A673 (cell line): ENCODE results near the gene NEB. TPM values are rescaled to one million over a fixed set of nuclear protein-coding genes. Genes with fewer than 3 reads are reported as not detected.
"Not testable (repeated sequence)": the region's sequence is repeated elsewhere in the genome, so short reads cannot be mapped to it uniquely, and the experiment has no call there.

Experiments
- BruUV-seq: library from RNA; stranded (reverse); fragments of 400-500 nt; replicated peaks from 2 replicates; lab custom pipeline; 2021; lab: Mats Ljungman, UMichigan
- CTCF ChIA-PET: fragments of 300-600 bp; sonication (Branson Sonifier 250); formaldehyde crosslinking; loops from one replicate; lab custom pipeline; 2022; ENCODE audit warnings: antibody characterized with exemption; lab: Charles Lee
- POLR2A ChIA-PET: fragments of 300-600 bp; sonication (Branson Sonifier 250); formaldehyde crosslinking; loops from one replicate; lab custom pipeline; 2022; ENCODE audit warnings: antibody characterized with exemption; ENCODE audit not compliant: low non-redundant PET; lab: Charles Lee
- DNase-seq: peaks from one replicate; pipeline ENCODE4 v3.0.0-alpha.2; 2015; ENCODE audit warnings: low spot score
- H3K27ac ChIP-seq: fragments of 200-600 bp; sonication (generic); 2 replicates; pipeline ENCODE4 v1.5.1; 2016; ENCODE audit warnings: mixed run types, low read depth, mild to moderate bottlenecking, mixed read lengths, antibody characterized with exemption, low read length; ENCODE audit not compliant: poor library complexity, severe bottlenecking
- H3K27me3 ChIP-seq: fragments of 200-600 bp; sonication (generic); replicated peaks from 2 replicates; pipeline ENCODE4 v1.6.1; 2017; ENCODE audit warnings: mixed run types, low read depth, mild to moderate bottlenecking, mixed read lengths, antibody characterized with exemption, low read length; ENCODE audit not compliant: insufficient read depth, poor library complexity
- H3K36me3 ChIP-seq: fragments of 200-600 bp; sonication (generic); 2 replicates; pipeline ENCODE4 v1.6.1; 2016; ENCODE audit warnings: mixed run types, mild to moderate bottlenecking, mixed read lengths, antibody characterized with exemption, low read length; ENCODE audit not compliant: insufficient read depth, poor library complexity, severe bottlenecking
- H3K4me1 ChIP-seq: fragments of 200-600 bp; sonication (generic); 2 replicates; pipeline ENCODE4 v1.6.1; 2017; ENCODE audit warnings: mixed run types, mild to moderate bottlenecking, mixed read lengths, antibody characterized with exemption, low read length; ENCODE audit not compliant: insufficient read depth, poor library complexity, severe bottlenecking
- H3K4me3 ChIP-seq: fragments of 200-600 bp; sonication (generic); 2 replicates; pipeline ENCODE4 v1.5.1; 2016; ENCODE audit warnings: low read depth, mixed run types, mild to moderate bottlenecking, mixed read lengths, low read length; ENCODE audit not compliant: poor library complexity, severe bottlenecking
- H3K9me3 ChIP-seq: fragments of 200-600 bp; sonication (generic); 2 replicates; pipeline ENCODE4 v1.6.1; 2016; ENCODE audit warnings: mixed run types, low read depth, mild to moderate bottlenecking, mixed read lengths, antibody characterized with exemption, low read length; ENCODE audit not compliant: poor library complexity, severe bottlenecking
- EZH2 ChIP-seq: fragments of 200-600 bp; sonication (generic); IDR thresholded peaks from 2 replicates; pipeline ENCODE4 v1.6.1; 2017; ENCODE audit warnings: borderline replicate concordance, low read depth, mild to moderate bottlenecking, mixed read lengths, antibody characterized with exemption, low read length; ENCODE audit not compliant: poor library complexity, severe bottlenecking
- intact Hi-C: fragments of 100-400 bp; cut with micrococcal nuclease; formaldehyde crosslinking; loops from one replicate; pipeline ENCODE4 v1.10.0; 2022; ENCODE audit not compliant: unreplicated experiment
- total RNA-seq: library from RNA; stranded (reverse); gene quantifications from 2 replicates; pipeline ENCODE4 v1.2.3, GENCODE V29; 2021
- TF ChIP-seq, protein P1 (sequence below): fragments of 300-800, 200-600 bp; sonication (generic); conservative IDR thresholded peaks from 2 replicates; pipeline ENCODE4 v1.5.1; 2017; ENCODE audit warnings: low read depth, mild to moderate bottlenecking, antibody characterized with exemption, low read length, moderate library complexity, mixed read lengths

Gene NEB
- total RNA-seq, 1 experiment from 2014 or later, result 7.0 TPM

DNA sequence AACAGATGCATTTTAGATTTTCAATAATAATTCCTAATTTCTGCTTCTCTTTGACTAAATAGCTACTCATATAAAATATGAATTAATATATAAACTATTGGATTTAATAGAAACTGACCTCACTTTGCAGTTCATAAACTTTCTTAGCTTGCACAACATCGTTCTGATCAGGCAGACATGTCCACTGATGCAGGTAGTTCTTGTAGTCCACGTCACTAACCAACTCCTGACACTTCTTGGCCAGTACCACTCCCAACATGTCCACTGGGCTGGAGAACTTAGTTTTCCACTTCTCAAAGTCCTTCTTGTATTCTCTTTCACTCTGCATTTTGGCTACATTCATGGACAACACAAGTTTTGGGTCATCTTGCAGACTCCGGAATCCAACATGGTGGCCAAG, 83.8 kb downstream of the NEB start:
- Histone ChIP-seq H3K27ac (no peak overlapping the region), H3K9me3 (no peaks in the 10 kb centered on the region), H3K4me1 (no peaks in the 10 kb centered on the region), H3K27me3 (no peaks in the 10 kb centered on the region), H3K4me3 (no peak overlapping the region), H3K36me3 (no peaks in the 10 kb centered on the region)
- no TSS peak for BruUV-seq
- TF ChIP-seq EZH2, result no peak
- TF ChIP-seq, protein P1, sequence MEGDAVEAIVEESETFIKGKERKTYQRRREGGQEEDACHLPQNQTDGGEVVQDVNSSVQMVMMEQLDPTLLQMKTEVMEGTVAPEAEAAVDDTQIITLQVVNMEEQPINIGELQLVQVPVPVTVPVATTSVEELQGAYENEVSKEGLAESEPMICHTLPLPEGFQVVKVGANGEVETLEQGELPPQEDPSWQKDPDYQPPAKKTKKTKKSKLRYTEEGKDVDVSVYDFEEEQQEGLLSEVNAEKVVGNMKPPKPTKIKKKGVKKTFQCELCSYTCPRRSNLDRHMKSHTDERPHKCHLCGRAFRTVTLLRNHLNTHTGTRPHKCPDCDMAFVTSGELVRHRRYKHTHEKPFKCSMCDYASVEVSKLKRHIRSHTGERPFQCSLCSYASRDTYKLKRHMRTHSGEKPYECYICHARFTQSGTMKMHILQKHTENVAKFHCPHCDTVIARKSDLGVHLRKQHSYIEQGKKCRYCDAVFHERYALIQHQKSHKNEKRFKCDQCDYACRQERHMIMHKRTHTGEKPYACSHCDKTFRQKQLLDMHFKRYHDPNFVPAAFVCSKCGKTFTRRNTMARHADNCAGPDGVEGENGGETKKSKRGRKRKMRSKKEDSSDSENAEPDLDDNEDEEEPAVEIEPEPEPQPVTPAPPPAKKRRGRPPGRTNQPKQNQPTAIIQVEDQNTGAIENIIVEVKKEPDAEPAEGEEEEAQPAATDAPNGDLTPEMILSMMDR, result no peak
- intact Hi-C loops, result no loop called here
- POLR2A ChIA-PET, result no interaction called here
- CTCF ChIA-PET, result no interaction called here
- DNase-seq, result no peak

DNA sequence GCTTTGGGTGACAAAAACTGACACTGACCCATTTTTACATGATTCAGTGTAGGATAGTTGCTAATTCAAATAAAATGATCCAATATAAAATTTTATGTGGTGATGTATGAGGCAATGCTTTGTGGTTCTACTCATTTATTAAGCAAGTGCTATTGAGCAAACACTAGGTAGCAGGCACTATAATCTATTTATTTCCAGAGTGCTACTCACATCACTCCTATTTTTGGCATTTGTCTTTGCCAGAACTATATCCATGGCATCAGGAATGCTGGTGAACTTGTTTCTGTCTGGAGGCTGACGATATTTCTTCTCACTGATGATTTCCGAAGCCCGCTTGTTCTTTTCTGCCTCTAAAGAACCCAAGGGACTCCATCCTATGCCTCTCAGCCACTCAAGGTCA, 84.3 kb downstream of the NEB start:
- no peaks in the 10 kb centered on the region for H3K9me3 ChIP-seq
- POLR2A ChIA-PET, result no interaction called here
- no peak overlapping the region for H3K27ac ChIP-seq
- no peaks in the 10 kb centered on the region for H3K36me3 ChIP-seq
- H3K4me1 ChIP-seq, result no peaks in the 10 kb centered on the region
- no TSS peak for BruUV-seq
- CTCF ChIA-PET, result no interaction called here
- H3K27me3 ChIP-seq, result no peaks in the 10 kb centered on the region
- DNase-seq, result no peak
- H3K4me3 ChIP-seq, result no peak overlapping the region
- TF ChIP-seq, protein P1, result no peak
- no peak for TF ChIP-seq EZH2
- intact Hi-C loops, result no loop called here

DNA sequence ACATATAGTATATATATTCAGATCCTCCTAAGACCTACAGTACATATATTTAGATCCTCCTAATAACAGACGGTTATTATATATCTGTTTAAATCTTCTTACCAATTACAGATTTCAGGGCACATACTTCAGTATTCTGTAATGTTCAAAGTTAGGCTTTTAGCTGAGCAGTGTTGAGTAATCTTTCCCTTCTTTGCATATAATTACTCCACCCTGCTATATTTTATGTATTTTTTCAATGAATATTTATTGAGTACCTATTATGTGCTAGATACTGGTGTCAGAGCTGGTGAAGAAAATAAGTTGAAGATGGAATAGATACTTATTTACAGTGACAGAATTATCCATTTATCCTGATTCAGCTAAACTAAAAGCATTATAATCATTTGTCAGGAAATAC, 84.9 kb downstream of the NEB start:
- CTCF ChIA-PET, result no interaction called here
- TF ChIP-seq, protein P1, result no peak
- no peak for TF ChIP-seq EZH2
- Histone ChIP-seq H3K36me3 (no peaks in the 10 kb centered on the region), H3K9me3 (no peaks in the 10 kb centered on the region), H3K27ac (no peak overlapping the region), H3K4me1 (no peaks in the 10 kb centered on the region), H3K4me3 (no peak overlapping the region), H3K27me3 (no peaks in the 10 kb centered on the region)
- POLR2A ChIA-PET, result no interaction called here
- no peak for DNase-seq
- intact Hi-C loops, result no loop called here
- no TSS peak for BruUV-seq

DNA sequence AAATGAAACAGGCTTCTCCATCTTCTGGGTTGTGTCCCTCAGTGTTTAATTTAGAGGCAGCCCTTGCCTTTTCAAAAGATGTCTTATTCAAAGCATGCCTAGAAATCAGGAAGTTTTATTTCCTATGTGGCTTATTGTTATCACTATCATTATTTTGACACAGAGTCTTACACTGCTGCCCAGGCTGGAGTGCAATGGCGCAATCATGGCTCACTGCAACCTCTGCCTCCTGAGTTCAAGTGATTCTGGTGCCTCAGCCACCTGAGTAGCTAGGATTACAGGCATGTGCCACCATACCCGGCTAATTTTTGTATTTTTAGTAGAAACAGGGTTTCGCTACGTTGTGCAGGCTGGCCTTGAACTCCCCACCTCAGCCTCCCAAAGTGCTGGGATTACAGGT, 87.8 kb downstream of the NEB start:
- H3K36me3 ChIP-seq, H3K27me3 ChIP-seq, CTCF ChIA-PET, intact Hi-C loops, H3K27ac ChIP-seq, H3K9me3 ChIP-seq, DNase-seq, BruUV-seq, H3K4me3 ChIP-seq, H3K4me1 ChIP-seq, POLR2A ChIA-PET: not testable (repeated sequence)
